ENCODE data around the gene SAMD4B.
A peak's percentile ranks its signal among the peaks of the same experiment; 100 is the strongest.

Gene SAMD4B

GRCh38 chr19:39397360-39398296, 55.4 kb downstream of the SAMD4B start:
- peak; percentile 92 for DNase-seq (ENCODE audit: low spot score)

- DNase-seq (ENCODE audit: low spot score) = peak; percentile 74
Measured at GRCh38 chr19:39398297-39398864, 56.2 kb downstream of the SAMD4B start.

- DNase-seq (ENCODE audit: low spot score) = no peak
Measured at GRCh38 chr19:39399668-39400050, 57.4 kb downstream of the SAMD4B start.

- DNase-seq (ENCODE audit: low spot score) = no peak
Measured at GRCh38 chr19:39400061-39400460, 57.8 kb downstream of the SAMD4B start.

- no peak for DNase-seq (ENCODE audit: low spot score)
Measured at GRCh38 chr19:39401070-39401548, 58.9 kb downstream of the SAMD4B start.

- peak; percentile 90 for DNase-seq (ENCODE audit: low spot score)
Measured at GRCh38 chr19:39401549-39402345, 59.5 kb downstream of the SAMD4B start.

- peak; percentile 86 for DNase-seq (ENCODE audit: low spot score)
Measured at GRCh38 chr19:39402346-39403300, 60.4 kb downstream of the SAMD4B start.

GRCh38 chr19:39403331-39404312, 61.4 kb downstream of the SAMD4B start:
- DNase-seq (ENCODE audit: low spot score) = peak; percentile 94

GRCh38 chr19:39405261-39405957, 63.2 kb downstream of the SAMD4B start:
- DNase-seq (ENCODE audit: low spot score) = no peak

GRCh38 chr19:39405958-39406655, 63.9 kb downstream of the SAMD4B start:
- peak; percentile 83 for DNase-seq (ENCODE audit: low spot score)

GRCh38 chr19:39406656-39407409, 64.6 kb downstream of the SAMD4B start, which contains the start of gene ZFP36:
Gene ZFP36, plus strand, starts transcription at chr19:39406847. Its CDS starts 58 bp downstream, at chr19:39406905.
- peak; percentile 92 for DNase-seq (ENCODE audit: low spot score)

GRCh38 chr19:39407410-39407659, 65.1 kb downstream of the SAMD4B start:
- DNase-seq (ENCODE audit: low spot score) = no peak

GRCh38 chr19:39407660-39408391, 65.6 kb downstream of the SAMD4B start:
- peak; percentile 70 for DNase-seq (ENCODE audit: low spot score)

- no peak for DNase-seq (ENCODE audit: low spot score)
Measured at GRCh38 chr19:39408392-39409207, 66.4 kb downstream of the SAMD4B start.

GRCh38 chr19:39409208-39410016, 67.2 kb downstream of the SAMD4B start:
- DNase-seq (ENCODE audit: low spot score) = peak; percentile 79
